ENCODE data around the gene BMS1. TPM values are rescaled to one million over a fixed set of nuclear protein-coding genes. Genes with fewer than 3 reads are reported as not detected.

Gene BMS1
- total and polyA plus RNA-seq, 2 of the 8 experiments (the other 6 are each of a cell fraction or from before 2014, with no cell fraction given), result 3.7 to 34.6 TPM

GRCh38 chr10:42755028-42755451, 27.6 kb upstream of the BMS1 start:
- H3K79me2 ChIP-seq (ENCODE audit: control insufficient read depth in 1 of 2, insufficient read depth in 2 of 2, low read length in 2 of 2), result no peaks in the 10 kb centered on the region
- H2BK20ac ChIP-seq (ENCODE audit: low read length), result no peak overlapping the region
- no peak overlapping the region for H2BK15ac ChIP-seq (ENCODE audit: low read length)
- peaks cover 4 to 5% of the 10 kb centered on the region in 2 experiments for H4K20me1 ChIP-seq (replicated peaks in 1 of 2; ENCODE audit: control insufficient read depth in 1 of 2, insufficient read depth in 2 of 2, low read length in 2 of 2)
- no peak overlapping the region for H3K18ac ChIP-seq (ENCODE audit: extremely low read depth, low read length)
- H3K79me1 ChIP-seq (ENCODE audit: low read depth, low read length), result no peaks in the 10 kb centered on the region
- peak in 1 of 2 experiments; percentile 65 for DNase-seq (ENCODE audit: low read depth in 1 of 2, low spot score in 2 of 2)
- no peak overlapping the region for H2BK5ac ChIP-seq (ENCODE audit: low read depth, low read length)
- FAIRE-seq, result no peak
- peaks cover 28 to 54% (median 49%) of the 10 kb centered on the region in 4 experiments for H3K27me3 ChIP-seq (replicated peaks in 1 of 4; ENCODE audit: control insufficient read depth in 3 of 4, extremely low read depth in 1 of 4, insufficient read depth in 3 of 4, low read length in 3 of 4)
- no peak overlapping the region for H3K14ac ChIP-seq (ENCODE audit: insufficient read length)
- peak overlapping the region; percentile 41; the same call in 1 of the 2 replicates for H4K8ac ChIP-seq (ENCODE audit: extremely low read depth, insufficient read depth, low read length)
- H2BK120ac ChIP-seq (replicated peaks; ENCODE audit: low read depth, low read length), result no peak overlapping the region
- peaks cover 0 to 14% (median 2%) of the 10 kb centered on the region in 4 experiments; a peak in 4 of 7 replicates for H3K4me1 ChIP-seq (replicated peaks in 1 of 4; ENCODE audit: control insufficient read depth in 3 of 4, insufficient read depth in 4 of 4, low read length in 3 of 4)
- H3K4ac ChIP-seq (replicated peaks; ENCODE audit: insufficient read length, low read depth, low read length), result no peak overlapping the region
- no peaks in the 10 kb centered on the region for H3K36me3 ChIP-seq (ENCODE audit: control insufficient read depth in 2 of 4, insufficient read depth in 4 of 4, low read length in 3 of 4)
- H3K4me2 ChIP-seq (ENCODE audit: insufficient read depth in 1 of 2, low read depth in 2 of 2, low read length in 2 of 2), result peak overlapping the region; percentile 79 to 98
- H2BK12ac ChIP-seq (ENCODE audit: low read depth, low read length), result no peak overlapping the region
- peaks cover 16% of the 10 kb centered on the region; the same call in 1 of the 2 replicates for H3K23me2 ChIP-seq (ENCODE audit: low read depth, low read length)
- POLR2A ChIA-PET (ENCODE audit: partially characterized antibody), result interaction anchor here (0.6 kb wide), 1 partner anchor 653 kb away, joined by 3 read pairs; no protein-coding TSS in a partner anchor
- H3K56ac ChIP-seq (replicated peaks; ENCODE audit: insufficient read length, low read depth, low read length), result no peak overlapping the region
- H3K9ac ChIP-seq (replicated peaks in 1 of 4; ENCODE audit: extremely low read depth in 1 of 4, low read depth in 3 of 4, low read length in 3 of 4), result no peak overlapping the region
- no peak overlapping the region; the same call in 1 of the 2 replicates for H2AFZ ChIP-seq (ENCODE audit: low read length)
- H3K9me3 ChIP-seq (ENCODE audit: insufficient read depth in 2 of 2, low read depth in 1 of 2, low read length in 1 of 2), result no peaks in the 10 kb centered on the region; a peak in 1 of 4 replicates
- no peak overlapping the region for H4K5ac ChIP-seq (ENCODE audit: insufficient read length, low read depth, low read length)
- H3K23ac ChIP-seq (ENCODE audit: insufficient read length), result no peak overlapping the region
- H3K4me3 ChIP-seq (ENCODE audit: extremely low read depth in 1 of 4, insufficient read depth in 2 of 4, low read depth in 3 of 4, low read length in 4 of 4), result peak overlapping the region; percentile 60 to 75 (median 62)
- CTCF ChIA-PET (ENCODE audit: partially characterized antibody), result interaction anchor here (1.0 to 1.4 kb wide), 3 partner anchors 10 to 32 kb away, joined by 3 to 4 read pairs (median 4); partner anchors contain the start of gene BMS1
- no peak overlapping the region for H2AK5ac ChIP-seq (ENCODE audit: low read depth, low read length)
- no peak overlapping the region for H4K91ac ChIP-seq (replicated peaks; ENCODE audit: insufficient read length, low read length)
- H3K27ac ChIP-seq (ENCODE audit: low read depth, low read length), result no peak overlapping the region
- whole genome bisulfite sequencing, 2 experiments (ENCODE audit: extremely low coverage in 1 of 2, insufficient coverage in 1 of 2, insufficient read length in 1 of 2, insufficient replicate concordance in 2 of 2, low coverage in 1 of 2, low lambda C conversion rate in 2 of 2, missing lambda C conversion rate in 1 of 2), result 13% methylated on average over 35 of the region's 45 CpGs; no CpG with 5 or more reads in 1 of the 2 experiments
- no peak for TF ChIP-seq FOSL1 (IDR thresholded peaks at IDR 0.05; ENCODE audit: insufficient read depth, low read depth, low read length)
- TF ChIP-seq POU5F1 (IDR thresholded peaks at IDR 0.05; ENCODE audit: low read depth, low read length), result no peak
- no peak for TF ChIP-seq EGR1 (IDR thresholded peaks at IDR 0.05; ENCODE audit: borderline replicate concordance, low read depth, low read length)
- TF ChIP-seq CTCF (IDR thresholded peaks at IDR 0.05; ENCODE audit: control extremely low read depth in 1 of 3, insufficient read depth in 1 of 3, low read depth in 1 of 3, low read length in 3 of 3), result peak; percentile 29 to 59 (median 48); a peak in 3 of 4 replicates
- no peak for TF ChIP-seq HDAC6 (IDR thresholded peaks at IDR 0.05; ENCODE audit: low read depth, low read length)
- TF ChIP-seq NANOG (IDR thresholded peaks at IDR 0.05; ENCODE audit: insufficient read depth, low read depth, low read length, poor library complexity, severe bottlenecking), result no peak
- TF ChIP-seq SP2 (IDR thresholded peaks at IDR 0.05; ENCODE audit: low read length), result no peak
- TF ChIP-seq, protein P1, sequence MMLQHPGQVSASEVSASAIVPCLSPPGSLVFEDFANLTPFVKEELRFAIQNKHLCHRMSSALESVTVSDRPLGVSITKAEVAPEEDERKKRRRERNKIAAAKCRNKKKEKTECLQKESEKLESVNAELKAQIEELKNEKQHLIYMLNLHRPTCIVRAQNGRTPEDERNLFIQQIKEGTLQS (IDR thresholded peaks at IDR 0.05; ENCODE audit: insufficient read depth, low read depth, low read length), result no peak
- peak; percentile 19 for TF ChIP-seq SUZ12 (IDR thresholded peaks at IDR 0.05; ENCODE audit: low read length)
- no peak for TF ChIP-seq CREB1 (IDR thresholded peaks at IDR 0.05)
